ENCODE data around the gene FHOD1. TPM values are rescaled to one million over a fixed set of nuclear protein-coding genes. Genes with fewer than 3 reads are reported as not detected.

Gene FHOD1
- total and polyA plus RNA-seq, 5 experiments from 2014 or later = 1.6 to 47.3 (median 3.0) TPM

DNA sequence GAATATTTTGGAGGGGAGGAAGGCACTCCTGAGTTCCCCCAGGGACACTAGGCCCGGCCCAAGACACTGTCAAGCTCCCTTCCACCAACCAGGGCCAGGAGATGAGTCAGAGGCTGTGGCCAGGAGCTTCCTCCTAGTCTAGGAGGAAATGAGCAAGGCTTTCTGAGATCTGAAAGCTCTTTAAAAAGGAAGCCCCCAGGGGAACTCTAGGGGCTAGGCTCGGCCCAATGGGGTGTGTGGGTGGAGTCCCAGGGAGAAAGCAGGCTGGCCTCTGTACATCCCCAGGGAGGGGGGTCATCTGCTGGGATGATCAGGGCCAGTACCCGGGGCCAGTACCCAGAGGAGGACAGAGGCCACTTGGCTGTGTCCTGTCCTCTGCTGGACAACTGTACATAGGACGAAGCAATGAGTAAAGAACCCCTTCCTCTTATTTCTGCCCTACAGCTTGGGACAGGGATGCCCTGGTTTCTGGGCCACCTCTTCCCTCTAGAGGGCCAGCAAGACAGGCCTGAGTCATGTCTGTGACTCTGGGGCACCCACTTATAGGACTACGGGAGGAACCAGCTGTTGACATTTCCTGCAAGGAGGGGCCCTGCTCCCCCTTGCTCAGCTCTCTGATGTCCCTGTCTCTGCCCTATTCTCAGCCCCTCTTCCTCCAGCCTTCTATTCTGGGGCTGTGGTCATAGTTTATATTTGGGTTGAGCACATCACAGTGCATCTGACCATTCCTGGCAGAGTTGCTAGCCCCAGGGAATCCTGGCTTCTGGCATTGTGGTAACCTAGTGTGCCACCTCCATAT, 2.7 kb downstream of the FHOD1 start:
- POLR2A ChIA-PET = interaction anchor here (0.6 to 5.7 kb wide), 5 partner anchors 15 to 60 kb away, joined by 3 to 99 read pairs (median 5); partner anchors contain the start of genes E2F4 and TMEM208
- peaks cover 29 to 50% (median 49%) of the 10 kb centered on the region in 4 donors for H3K4me1 Mint-ChIP-seq

DNA sequence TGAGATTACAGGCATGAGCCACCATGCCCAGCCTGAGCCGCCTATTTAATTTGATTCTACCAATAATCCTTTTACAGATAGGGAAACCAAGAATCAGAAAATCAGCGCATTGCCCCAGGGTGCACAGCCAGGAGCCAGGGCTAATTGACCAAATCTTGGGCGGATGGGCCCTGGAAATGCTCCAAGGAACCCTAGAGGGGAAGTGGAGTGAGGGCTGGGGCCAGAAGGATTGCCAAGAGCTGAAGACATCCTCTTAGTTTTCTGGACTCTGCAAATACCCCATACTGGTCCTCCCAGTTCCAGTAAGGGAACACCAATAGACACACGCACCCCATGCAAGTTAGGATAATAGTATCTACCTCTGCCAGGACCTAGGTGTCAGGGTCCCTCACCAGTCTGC, 3.8 kb downstream of the FHOD1 start:
- peak overlapping the region in 9 of 10 donors; percentile 28 to 97 (median 89) for H3K27ac Mint-ChIP-seq
- no peaks in the 10 kb centered on the region for H3K9me3 Mint-ChIP-seq
- peaks cover 26 to 43% (median 43%) of the 10 kb centered on the region in 4 donors for H3K4me1 Mint-ChIP-seq
- POLR2A ChIA-PET = interaction anchor here (1.9 to 5.7 kb wide), 2 partner anchors 14 to 51 kb away, joined by 6 to 99 read pairs; partner anchors contain the start of genes E2F4 and TMEM208
- ATAC-seq (no peak), DNase-seq (no peak)
- H3K36me3 Mint-ChIP-seq = peaks cover 0 to 5% (median 0%) of the 10 kb centered on the region in 3 donors
- H3K27me3 Mint-ChIP-seq = no peaks in the 10 kb centered on the region
- no peak overlapping the region for H3K4me3 Mint-ChIP-seq

More for the DNA sequence above, 2.7 kb downstream of the FHOD1 start:
- no peaks in the 10 kb centered on the region for H3K36me3 Mint-ChIP-seq
- H3K27me3 Mint-ChIP-seq = peaks cover 0 to under 1% (median 0%) of the 10 kb centered on the region in 5 donors
- peak overlapping the region; percentile 68 to 97 (median 89) for H3K27ac Mint-ChIP-seq
- peak; percentile 60 to 74 for ATAC-seq
- H3K9me3 Mint-ChIP-seq = no peaks in the 10 kb centered on the region
- peak; percentile 40 to 84 (median 60) for DNase-seq
- H3K4me3 Mint-ChIP-seq = peak overlapping the region in 9 of 10 donors; percentile 57 to 90 (median 72)

GRCh38 chr16:67242138-67242730, 5.0 kb downstream of the FHOD1 start:
- DNase-seq = no peak
- H3K27ac Mint-ChIP-seq = peak overlapping the region in 4 of 10 donors; percentile 59 to 87 (median 74)
- H3K4me1 Mint-ChIP-seq = peaks cover 17 to 35% (median 32%) of the 10 kb centered on the region in 4 donors
- no peak overlapping the region for H3K4me3 Mint-ChIP-seq
- no peak for ATAC-seq
- no peaks in the 10 kb centered on the region for H3K9me3 Mint-ChIP-seq
- POLR2A ChIA-PET = interaction anchor here (1.0 to 1.1 kb wide), 2 partner anchors 11 to 15 kb away, joined by 3 read pairs; partner anchors contain the start of gene TMEM208
- H3K27me3 Mint-ChIP-seq = no peaks in the 10 kb centered on the region
- peaks cover 0 to 18% (median 5%) of the 10 kb centered on the region in 3 donors for H3K36me3 Mint-ChIP-seq

GRCh38 chr16:67241008-67241900, 6.0 kb downstream of the FHOD1 start:
- Mint-ChIP-seq H3K4me1 (peaks cover 17 to 36% (median 28%) of the 10 kb centered on the region in 4 donors), H3K4me3 (no peak overlapping the region), H3K27me3 (no peaks in the 10 kb centered on the region), H3K27ac (peak overlapping the region in 4 of 10 donors; percentile 31 to 84 (median 72)), H3K9me3 (no peaks in the 10 kb centered on the region), H3K36me3 (peaks cover 0 to 24% (median 7%) of the 10 kb centered on the region in 3 donors)
- DNase-seq = no peak
- POLR2A ChIA-PET = interaction anchor here (4.6 kb wide), 1 partner anchor 13 kb away, joined by 24 read pairs; the partner anchor contains the start of gene TMEM208
- no peak for ATAC-seq

DNA sequence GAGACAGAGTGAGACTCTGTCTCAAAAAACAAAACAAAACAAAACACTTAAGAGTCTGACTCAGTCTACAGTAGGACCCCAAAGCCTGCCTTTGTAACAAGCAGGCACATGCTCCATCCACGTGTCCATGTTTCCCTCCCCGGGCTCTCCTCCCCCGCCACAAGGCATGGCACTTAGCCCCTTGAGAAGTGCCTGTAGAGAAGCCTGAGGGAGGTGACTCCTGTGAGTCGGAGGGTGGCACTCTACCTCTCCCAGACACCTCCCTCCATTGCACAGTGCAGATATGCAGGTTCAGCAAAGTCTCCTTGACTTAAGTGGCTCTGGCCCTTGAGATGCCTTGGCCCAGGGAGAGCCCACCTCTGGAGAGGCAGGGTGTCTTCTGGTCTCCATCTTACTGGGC, 6.8 kb downstream of the FHOD1 start:
- H3K4me1 Mint-ChIP-seq = peaks cover 17 to 36% (median 30%) of the 10 kb centered on the region in 4 donors
- H3K27me3 Mint-ChIP-seq = no peaks in the 10 kb centered on the region
- POLR2A ChIA-PET = interaction anchor here (4.6 kb wide), 1 partner anchor 13 kb away, joined by 24 read pairs; the partner anchor contains the start of gene TMEM208
- ATAC-seq = no peak
- H3K36me3 Mint-ChIP-seq = peaks cover 0 to 28% (median 7%) of the 10 kb centered on the region in 3 donors
- DNase-seq = no peak
- peak overlapping the region in 1 of 10 donors; percentile 60 for H3K4me3 Mint-ChIP-seq
- H3K9me3 Mint-ChIP-seq = no peaks in the 10 kb centered on the region
- H3K27ac Mint-ChIP-seq = peak overlapping the region in 2 of 10 donors; percentile 10 to 48

- Mint-ChIP-seq H3K4me3 (no peak overlapping the region), H3K27me3 (no peaks in the 10 kb centered on the region), H3K9me3 (no peaks in the 10 kb centered on the region), H3K4me1 (peaks cover 5 to 20% (median 14%) of the 10 kb centered on the region in 4 donors), H3K36me3 (peaks cover 0 to 29% (median 7%) of the 10 kb centered on the region in 3 donors), H3K27ac (peak overlapping the region in 3 of 10 donors; percentile 31 to 73 (median 42))
- ATAC-seq (no peak), DNase-seq (no peak)
- POLR2A ChIA-PET = interaction anchor here (4.6 kb wide), 1 partner anchor 11 kb away, joined by 24 read pairs; the partner anchor contains the start of gene TMEM208
Observed at GRCh38 chr16:67238806-67239470, 8.3 kb downstream of the FHOD1 start.

- DNase-seq (no peak), ATAC-seq (no peak)
- no peaks in the 10 kb centered on the region for H3K27me3 Mint-ChIP-seq
- POLR2A ChIA-PET = interaction anchor here (4.6 kb wide), 1 partner anchor 10 kb away, joined by 24 read pairs; the partner anchor contains the start of gene TMEM208
- no peaks in the 10 kb centered on the region for H3K9me3 Mint-ChIP-seq
- H3K4me3 Mint-ChIP-seq = no peak overlapping the region
- H3K36me3 Mint-ChIP-seq = peaks cover 0 to 33% (median 7%) of the 10 kb centered on the region in 3 donors
- H3K4me1 Mint-ChIP-seq = peaks cover 5 to 13% (median 11%) of the 10 kb centered on the region in 4 donors
- H3K27ac Mint-ChIP-seq = peak overlapping the region in 1 of 10 donors; percentile 31
Observed at GRCh38 chr16:67238278-67238575, 9.1 kb downstream of the FHOD1 start.

DNA sequence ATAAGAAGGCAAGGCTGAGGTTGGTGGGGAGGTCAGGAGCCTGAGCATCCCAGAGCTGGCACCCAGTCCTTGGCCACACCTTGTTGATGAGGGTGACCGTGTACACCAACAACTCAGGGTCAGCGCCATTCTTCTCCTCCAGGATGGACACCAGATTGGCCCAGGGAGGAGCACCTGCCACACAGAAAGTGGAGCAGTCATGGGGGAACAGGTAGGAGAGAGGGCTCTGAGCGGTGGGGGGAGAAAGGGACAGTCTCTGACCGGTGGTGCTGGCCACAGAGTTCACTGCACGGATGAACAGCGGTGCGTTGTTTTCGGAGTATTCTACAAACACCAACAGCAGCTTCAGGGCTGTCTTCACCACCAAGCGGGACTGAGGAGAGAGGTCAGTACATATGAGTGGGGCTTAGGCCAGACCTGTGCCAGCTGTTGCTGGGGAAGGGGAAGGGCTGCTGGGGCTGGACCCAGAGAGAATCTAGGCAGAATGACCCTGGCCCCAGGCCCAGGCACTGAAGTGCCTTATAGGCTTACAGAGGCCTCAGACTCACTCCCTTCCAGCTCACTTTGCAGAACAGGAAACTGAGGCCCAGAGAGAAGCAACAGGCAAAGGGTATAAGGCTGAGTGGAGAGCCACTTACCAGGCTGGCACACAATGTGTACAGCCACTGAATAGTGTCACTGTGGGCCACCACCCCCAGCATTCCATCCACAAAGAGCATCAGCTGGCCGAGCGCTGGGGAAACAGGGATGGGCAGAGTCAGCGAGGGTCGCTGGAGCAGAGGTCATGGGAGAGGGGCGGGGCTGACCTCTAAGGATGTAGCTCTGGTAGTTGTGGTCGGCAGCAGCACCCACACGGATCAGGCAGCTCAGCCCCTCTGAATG, 9.6 kb downstream of the FHOD1 start:
- peak overlapping the region in 2 of 10 donors; percentile 56 to 59 for H3K27ac Mint-ChIP-seq
- no peak overlapping the region for H3K4me3 Mint-ChIP-seq
- ATAC-seq = no peak
- no peaks in the 10 kb centered on the region for H3K9me3 Mint-ChIP-seq
- peaks cover 0 to 33% (median 7%) of the 10 kb centered on the region in 3 donors for H3K36me3 Mint-ChIP-seq
- DNase-seq = no peak
- no peaks in the 10 kb centered on the region for H3K27me3 Mint-ChIP-seq
- POLR2A ChIA-PET = interaction anchor here (4.6 kb wide), 1 partner anchor 10 kb away, joined by 24 read pairs; the partner anchor contains the start of gene TMEM208
- peaks cover 4 to 13% (median 10%) of the 10 kb centered on the region in 4 donors for H3K4me1 Mint-ChIP-seq

DNA sequence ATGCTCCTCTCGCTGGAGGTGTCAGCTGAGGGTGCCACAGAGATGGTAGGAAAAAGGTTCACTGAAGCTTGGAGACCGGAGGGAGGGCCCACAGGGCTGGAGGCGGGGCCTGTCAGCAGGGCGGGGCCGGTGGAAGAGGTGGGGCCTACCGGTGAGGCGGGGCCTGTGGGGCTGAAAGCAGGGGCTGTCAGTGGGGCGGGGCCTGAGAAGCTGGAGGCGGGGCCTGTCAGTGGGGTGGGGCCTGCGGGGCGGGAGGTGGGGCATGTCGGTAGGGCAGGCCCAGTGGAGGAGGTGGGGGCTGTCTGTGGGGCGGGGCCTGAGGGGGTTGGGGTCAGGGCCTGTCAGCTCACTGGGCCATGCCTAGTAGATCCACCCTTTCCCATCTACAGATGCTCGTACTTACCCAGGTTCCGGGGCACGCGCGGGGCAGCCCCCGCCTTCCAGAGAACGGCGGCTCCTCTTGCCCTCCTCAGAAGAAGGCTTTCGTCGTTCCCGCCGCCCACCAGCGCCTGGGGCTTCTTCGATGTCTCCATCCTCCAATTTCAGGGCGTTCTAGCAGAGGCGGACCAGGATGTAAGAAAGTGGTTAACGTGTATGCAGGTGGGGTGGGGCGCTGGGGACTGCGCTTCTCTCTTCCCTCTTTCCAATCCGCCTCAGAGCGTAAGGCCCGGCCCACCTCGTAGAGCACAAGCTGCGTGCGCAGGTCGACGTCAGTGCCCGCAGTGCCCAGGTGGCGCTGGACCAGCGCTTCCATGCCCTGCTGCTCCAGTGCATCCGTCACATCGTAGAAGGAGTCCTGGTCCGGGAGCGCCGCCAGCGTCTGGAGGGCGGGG, 10.5 kb downstream of the FHOD1 start:
- POLR2A ChIA-PET = interaction anchor here (0.8 to 4.6 kb wide), 2 partner anchors 9 to 10 kb away, joined by 3 to 24 read pairs; partner anchors contain the start of gene TMEM208
- Mint-ChIP-seq H3K36me3 (peaks cover 0 to 33% (median 7%) of the 10 kb centered on the region in 3 donors), H3K4me3 (peak overlapping the region in 2 of 10 donors; percentile 12 to 58), H3K27me3 (no peaks in the 10 kb centered on the region), H3K27ac (peak overlapping the region in 6 of 10 donors; percentile 59 to 88 (median 76)), H3K4me1 (peaks cover 3 to 9% (median 7%) of the 10 kb centered on the region in 4 donors), H3K9me3 (no peaks in the 10 kb centered on the region)
- peak; percentile 36 to 66 (median 60) for DNase-seq
- peak; percentile 83 to 87 for ATAC-seq
